ENCODE results near the gene REEP1. TPM values are rescaled to one million over a fixed set of nuclear protein-coding genes. Genes with fewer than 3 reads are reported as not detected.

REEP1 gene
- polyA plus RNA-seq, 1 donor (not counting 4 experiments of a cell fraction or from before 2014, with no cell fraction given), result 0.30 TPM

- H3K36me3 ChIP-seq (ENCODE audit: control insufficient read depth in 2 of 2, extremely low read depth in 1 of 2, insufficient read depth in 2 of 2, low read length in 2 of 2), result no peaks in the 10 kb centered on the region
- FAIRE-seq (no peak), DNase-seq (ENCODE audit: low read depth, low spot score) (no peak)
- H3K27ac ChIP-seq (ENCODE audit: control insufficient read depth, insufficient read depth, low read length), result no peak overlapping the region
- no peak overlapping the region for H2AFZ ChIP-seq (ENCODE audit: control insufficient read depth, low read length)
- TF ChIP-seq CTCF (optimal IDR thresholded peaks at IDR 0.05 in 1 of 3, IDR thresholded peaks at IDR 0.05 in 1 of 3, conservative IDR thresholded peaks at IDR 0.05 in 1 of 3; ENCODE audit: extremely low read depth in 1 of 3, insufficient read depth in 2 of 3, low read length in 3 of 3), result no peak
- no peak for TF ChIP-seq EZH2 (IDR thresholded peaks at IDR 0.05; ENCODE audit: low read length)
- H4K20me1 ChIP-seq (ENCODE audit: control insufficient read depth, extremely low read depth, insufficient read depth, low read length), result no peaks in the 10 kb centered on the region
- no peaks in the 10 kb centered on the region for H3K4me1 ChIP-seq (ENCODE audit: control insufficient read depth, extremely low read depth, insufficient read depth, low read length)
- dilution Hi-C loops (cut with MboI; ENCODE audit: extremely low pct_ligation_motif_present, low sequenced_read_pairs), result no loop called here
- peaks cover 15% of the 10 kb centered on the region for H3K27me3 ChIP-seq (ENCODE audit: control insufficient read depth, extremely low read depth, insufficient read depth, low read length)
- H3K4me2 ChIP-seq (ENCODE audit: control insufficient read depth, extremely low read depth, insufficient read depth, low read depth, low read length), result no peak overlapping the region
- no peak overlapping the region for H3K9ac ChIP-seq (ENCODE audit: control insufficient read depth, extremely low read depth, insufficient read depth, low read length)
- H3K9me3 ChIP-seq (ENCODE audit: control insufficient read depth, low read depth, low read length), result no peaks in the 10 kb centered on the region
- no peaks in the 10 kb centered on the region for H3K79me2 ChIP-seq (ENCODE audit: control insufficient read depth, insufficient read depth, low read length)
- no peak overlapping the region for H3K4me3 ChIP-seq (ENCODE audit: control insufficient read depth in 2 of 3, extremely low read depth in 1 of 3, insufficient read depth in 2 of 3, low read depth in 1 of 3, low read length in 3 of 3)
- no peaks in the 10 kb centered on the region for H3K9me1 ChIP-seq (ENCODE audit: control insufficient read depth, extremely low read depth, insufficient read depth, low read length)
Measured at GRCh38 chr2:86308356-86308755, 29.1 kb downstream of the REEP1 start.

- Histone ChIP-seq H3K9ac (ENCODE audit: control insufficient read depth, extremely low read depth, insufficient read depth, low read length) (no peak overlapping the region), H3K27ac (ENCODE audit: control insufficient read depth, insufficient read depth, low read length) (no peak overlapping the region), H3K36me3 (ENCODE audit: control insufficient read depth in 2 of 2, extremely low read depth in 1 of 2, insufficient read depth in 2 of 2, low read length in 2 of 2) (no peaks in the 10 kb centered on the region), H3K4me3 (ENCODE audit: control insufficient read depth in 2 of 3, extremely low read depth in 1 of 3, insufficient read depth in 2 of 3, low read depth in 1 of 3, low read length in 3 of 3) (no peak overlapping the region), H2AFZ (ENCODE audit: control insufficient read depth, low read length) (no peak overlapping the region), H3K27me3 (ENCODE audit: control insufficient read depth, extremely low read depth, insufficient read depth, low read length) (peaks cover 15% of the 10 kb centered on the region), H3K9me3 (ENCODE audit: control insufficient read depth, low read depth, low read length) (no peaks in the 10 kb centered on the region), H3K4me2 (ENCODE audit: control insufficient read depth, extremely low read depth, insufficient read depth, low read depth, low read length) (no peak overlapping the region), H3K9me1 (ENCODE audit: control insufficient read depth, extremely low read depth, insufficient read depth, low read length) (no peaks in the 10 kb centered on the region), H3K4me1 (ENCODE audit: control insufficient read depth, extremely low read depth, insufficient read depth, low read length) (no peaks in the 10 kb centered on the region), H3K79me2 (ENCODE audit: control insufficient read depth, insufficient read depth, low read length) (no peaks in the 10 kb centered on the region), H4K20me1 (ENCODE audit: control insufficient read depth, extremely low read depth, insufficient read depth, low read length) (no peaks in the 10 kb centered on the region)
- dilution Hi-C loops (cut with MboI; ENCODE audit: extremely low pct_ligation_motif_present, low sequenced_read_pairs), result no loop called here
- TF ChIP-seq EZH2 (IDR thresholded peaks at IDR 0.05; ENCODE audit: low read length), result no peak
- no peak for TF ChIP-seq CTCF (optimal IDR thresholded peaks at IDR 0.05 in 1 of 3, IDR thresholded peaks at IDR 0.05 in 1 of 3, conservative IDR thresholded peaks at IDR 0.05 in 1 of 3; ENCODE audit: extremely low read depth in 1 of 3, insufficient read depth in 2 of 3, low read length in 3 of 3)
- FAIRE-seq, result no peak
- DNase-seq (ENCODE audit: low read depth, low spot score), result no peak
Measured at GRCh38 chr2:86307431-86307830, 30.0 kb downstream of the REEP1 start.

All from keratinocyte (primary cell).